ENCODE results near the gene CAMTA1.
"Not testable (repeated sequence)": the region's sequence is repeated elsewhere in the genome, so short reads cannot be mapped to it uniquely, and the experiment has no call there.

The CAMTA1 gene

DNA sequence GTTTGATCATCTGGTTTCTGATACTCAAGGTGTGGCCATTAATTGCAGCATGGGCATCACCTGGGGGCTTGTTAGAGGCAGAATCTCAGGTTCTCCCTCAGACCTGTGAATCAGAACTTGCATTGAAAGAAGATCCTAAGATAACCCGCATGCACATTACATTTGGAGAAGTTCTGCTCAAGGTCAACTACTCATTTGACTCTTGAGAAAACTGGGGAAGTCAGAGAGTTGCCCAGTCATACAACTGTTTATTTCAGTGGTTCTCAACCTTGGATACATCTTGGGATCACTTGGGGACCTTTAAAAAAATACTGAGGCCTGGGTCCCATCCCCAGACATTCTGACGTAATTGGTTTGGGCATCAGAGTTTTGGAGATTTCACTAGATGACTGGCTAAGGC is 30.5 kb downstream of the CAMTA1 start:
- no peak for DNase-seq

GRCh38 chr1:6819246-6820040 is 34.2 kb downstream of the CAMTA1 start:
- DNase-seq, result no peak

- DNase-seq, result no peak
Measured at GRCh38 chr1:6820899-6821298, 35.6 kb downstream of the CAMTA1 start.

GRCh38 chr1:6822530-6823359 is 37.5 kb downstream of the CAMTA1 start:
- no peak for DNase-seq

DNA sequence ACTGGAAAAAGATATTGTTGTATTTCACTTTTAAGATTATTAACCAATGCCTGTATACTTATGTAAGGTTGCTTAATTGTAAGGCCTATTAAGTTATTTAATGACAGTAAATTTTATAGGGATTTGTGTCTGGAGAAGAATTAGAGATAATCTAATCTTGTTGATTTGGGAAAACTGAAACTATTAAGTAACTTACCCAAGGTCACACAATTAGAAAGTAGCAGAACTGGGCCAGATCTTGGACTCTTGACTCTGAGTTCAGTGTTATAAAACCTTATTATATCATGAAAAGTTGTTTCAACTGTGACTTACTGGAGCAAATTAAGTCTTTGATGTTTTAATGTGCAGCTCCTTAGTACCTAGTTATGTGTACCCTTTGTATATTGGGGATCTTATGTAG is 38.5 kb downstream of the CAMTA1 start:
- no peak for DNase-seq

GRCh38 chr1:6824665-6825368 is 39.6 kb downstream of the CAMTA1 start:
- no peak for DNase-seq

DNA sequence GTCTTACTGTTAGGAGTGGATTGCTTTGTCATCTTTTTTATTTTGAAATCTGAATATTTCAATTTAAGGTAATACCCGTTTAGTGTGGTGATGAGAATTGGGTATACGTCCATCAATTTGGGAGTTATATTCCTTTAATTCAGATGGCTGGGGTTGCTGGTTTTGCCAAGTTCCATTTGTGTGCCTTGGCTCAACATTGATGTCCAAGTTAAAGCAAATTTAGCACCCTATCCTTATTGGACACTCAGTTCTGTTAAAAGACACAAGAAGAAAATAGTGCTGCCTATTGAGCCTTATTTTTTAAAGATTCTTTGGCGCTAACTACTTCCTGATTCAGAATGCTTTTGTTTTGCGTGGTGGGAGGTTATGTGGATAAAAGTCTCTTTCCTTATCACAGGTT is 40.6 kb downstream of the CAMTA1 start:
- no peak for DNase-seq

DNA sequence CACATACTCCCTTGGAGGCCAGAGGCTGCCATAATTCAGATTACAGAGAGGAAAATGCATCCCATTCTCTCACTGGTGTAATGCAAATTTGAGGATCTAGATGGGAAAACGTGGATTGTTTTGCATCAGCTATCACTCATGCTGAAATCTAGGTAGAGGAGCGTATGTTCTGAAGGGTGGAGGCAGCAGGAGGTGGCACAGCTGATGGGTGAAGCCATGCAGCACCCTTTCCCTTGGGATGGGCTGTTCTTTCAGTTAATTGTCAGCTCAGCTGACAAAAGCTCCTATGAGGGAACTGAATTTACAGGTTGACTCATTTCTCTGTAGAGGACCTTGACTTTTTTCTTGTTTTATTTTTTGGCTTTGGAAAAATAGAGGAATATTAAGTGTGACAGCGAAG is 41.8 kb downstream of the CAMTA1 start:
- no peak for DNase-seq

DNA sequence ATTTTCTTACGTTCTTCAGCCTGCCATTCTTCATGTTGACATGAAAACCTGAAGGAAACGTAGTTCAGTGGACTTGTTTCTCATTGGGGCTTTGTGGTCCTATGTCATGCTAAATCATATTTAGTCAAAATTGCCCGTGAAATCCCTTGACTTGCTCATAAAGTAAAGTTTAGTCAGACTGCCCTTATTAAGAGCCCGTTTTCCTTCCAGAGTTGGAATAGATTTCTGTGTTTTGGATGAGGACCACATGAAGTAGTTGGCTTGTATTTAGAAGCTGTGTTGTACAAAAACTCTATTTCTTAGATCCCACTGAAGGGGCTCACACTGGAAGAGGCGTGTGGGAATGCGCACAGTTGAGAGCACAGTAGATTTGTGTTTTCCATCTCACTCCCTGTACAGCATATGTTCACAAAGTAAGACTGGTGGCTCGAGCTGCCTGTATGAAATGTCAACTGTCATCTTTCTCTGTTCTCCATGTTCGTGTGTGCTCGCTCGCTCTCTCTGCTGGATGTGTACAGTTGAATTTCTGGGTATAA is 42.4 kb downstream of the CAMTA1 start:
- DNase-seq, result no peak

DNA sequence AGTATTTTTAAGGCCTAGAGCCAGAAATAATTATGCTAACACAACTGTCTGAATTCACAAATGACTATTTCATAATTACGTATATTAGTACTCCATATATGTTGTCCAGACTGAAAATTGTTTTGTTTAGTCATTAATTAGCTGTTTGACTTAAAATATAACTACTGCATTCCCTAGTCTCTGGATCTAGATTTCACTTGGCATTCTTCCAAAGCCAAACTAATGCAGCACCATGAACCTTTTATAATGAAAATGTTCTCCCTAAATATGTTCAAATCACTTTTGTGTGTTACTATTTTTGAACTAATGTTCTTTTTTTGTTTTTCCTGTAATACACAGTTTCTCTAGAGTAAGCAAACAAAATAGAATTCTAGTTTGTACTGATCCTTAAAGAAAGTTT is 46.1 kb downstream of the CAMTA1 start:
- no peak for DNase-seq

- DNase-seq, result not testable (repeated sequence)
Measured at GRCh38 chr1:6832006-6832405, 46.8 kb downstream of the CAMTA1 start.

DNA sequence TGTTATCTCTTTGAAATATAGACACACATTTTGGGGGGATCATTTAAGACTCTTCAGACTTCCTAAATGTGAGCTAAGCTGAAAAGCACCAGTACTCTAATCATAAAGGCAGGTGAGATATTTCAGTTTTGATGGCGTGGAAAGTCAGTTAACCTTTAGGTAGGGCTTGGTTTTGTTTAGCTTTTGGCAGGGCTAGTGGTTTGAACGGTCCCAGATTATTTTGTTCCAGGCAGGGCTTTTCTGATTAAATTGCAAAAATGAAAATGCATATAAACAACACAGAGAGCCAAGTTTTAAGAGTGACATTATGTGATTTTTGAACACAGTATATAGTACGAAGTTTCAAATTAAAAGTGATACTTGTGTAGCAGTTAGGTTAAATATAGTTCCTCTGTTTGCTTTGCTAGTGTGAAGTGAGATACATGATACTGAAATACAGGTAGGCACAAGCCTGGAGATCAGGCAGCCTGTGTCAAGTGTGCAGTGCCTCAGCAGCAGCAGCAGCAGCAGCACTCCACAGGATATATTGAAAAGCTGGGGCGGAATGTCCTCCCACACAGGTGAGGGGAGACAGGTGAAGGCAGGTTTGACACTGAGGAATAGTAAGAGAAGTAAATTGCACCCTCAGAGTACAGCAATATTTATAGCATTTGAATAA is 47.4 kb downstream of the CAMTA1 start:
- no peak for DNase-seq

- DNase-seq, result no peak
Measured at GRCh38 chr1:6833804-6834203, 48.5 kb downstream of the CAMTA1 start.

DNA sequence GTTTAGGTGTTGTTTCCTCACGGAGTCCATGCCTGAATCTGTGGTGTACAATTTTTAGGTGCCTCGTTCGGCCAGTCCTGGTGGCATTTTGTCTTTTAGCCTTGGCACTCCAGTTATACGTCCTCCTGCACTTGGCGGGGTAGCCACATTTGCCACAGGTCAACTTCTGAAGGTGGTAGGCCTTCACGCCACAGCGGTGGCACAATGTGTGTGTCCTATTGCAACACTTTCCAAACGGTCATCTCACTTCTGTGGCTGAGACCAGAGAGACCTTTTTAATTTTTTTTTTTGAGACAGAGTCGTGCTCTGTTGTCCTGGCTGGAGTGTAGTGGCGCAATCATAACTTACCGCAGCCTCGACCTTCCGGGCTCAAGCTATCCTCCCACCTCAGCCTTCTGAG is 49.1 kb downstream of the CAMTA1 start:
- no peak for DNase-seq

DNA sequence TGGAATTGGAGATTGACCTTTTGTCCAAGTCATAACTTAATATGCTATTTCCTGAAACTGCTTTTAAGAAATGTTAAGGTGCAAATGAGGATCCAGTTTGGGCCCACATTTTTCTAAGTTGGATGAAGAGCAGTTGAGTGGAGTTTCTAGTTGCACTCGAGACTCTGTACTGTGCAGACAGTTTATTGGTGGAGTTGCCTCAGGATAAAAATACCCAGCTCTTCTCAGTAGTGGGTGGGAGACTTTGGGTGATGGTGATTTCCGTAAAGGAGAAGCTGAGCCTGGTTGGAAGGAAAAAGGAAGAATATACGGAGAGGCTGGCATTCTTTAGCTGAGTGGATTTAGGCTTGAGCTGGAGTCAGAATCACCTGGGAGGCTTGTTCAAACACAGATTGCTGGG is 49.9 kb downstream of the CAMTA1 start:
- no peak for DNase-seq

DNA sequence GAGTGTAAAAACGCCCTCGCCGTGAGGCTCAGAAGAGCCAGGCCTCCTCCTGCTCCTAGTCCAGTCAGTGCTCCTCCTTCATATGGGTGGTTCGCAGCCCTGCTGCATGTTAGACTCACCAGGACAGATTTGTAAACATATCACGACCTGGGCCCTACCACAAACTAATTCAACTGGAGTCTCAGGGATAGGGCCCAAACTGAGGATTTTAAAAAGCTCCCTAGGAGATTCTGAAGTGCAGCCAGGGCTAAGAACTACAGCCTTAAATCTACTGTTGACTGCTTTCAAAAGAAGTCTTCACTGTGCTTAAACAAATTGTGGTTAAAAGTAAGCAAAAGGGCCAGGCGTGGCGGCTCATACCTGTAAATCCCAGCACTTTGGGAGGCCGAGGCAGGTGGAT is 57.0 kb downstream of the CAMTA1 start:
- DNase-seq, result no peak

DNA sequence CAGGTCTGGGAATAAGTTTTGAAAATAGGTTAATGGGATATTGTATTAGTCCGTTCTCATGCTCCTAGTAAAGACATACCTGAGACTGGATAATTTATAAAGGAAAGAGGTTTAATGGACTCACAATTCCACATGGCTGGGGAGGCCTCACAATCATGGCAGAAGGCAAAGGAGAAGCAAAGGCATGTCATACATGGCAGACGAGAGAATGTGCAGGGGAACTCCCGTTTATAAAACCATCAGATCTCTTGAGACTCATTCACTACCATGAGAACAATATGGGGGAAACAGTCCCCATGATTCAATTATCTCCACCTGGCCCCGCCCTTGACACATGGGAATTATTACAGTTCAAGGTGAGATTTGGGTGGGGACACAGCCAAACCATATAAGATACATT is 60.5 kb downstream of the CAMTA1 start:
- DNase-seq, result not testable (repeated sequence)

DNA sequence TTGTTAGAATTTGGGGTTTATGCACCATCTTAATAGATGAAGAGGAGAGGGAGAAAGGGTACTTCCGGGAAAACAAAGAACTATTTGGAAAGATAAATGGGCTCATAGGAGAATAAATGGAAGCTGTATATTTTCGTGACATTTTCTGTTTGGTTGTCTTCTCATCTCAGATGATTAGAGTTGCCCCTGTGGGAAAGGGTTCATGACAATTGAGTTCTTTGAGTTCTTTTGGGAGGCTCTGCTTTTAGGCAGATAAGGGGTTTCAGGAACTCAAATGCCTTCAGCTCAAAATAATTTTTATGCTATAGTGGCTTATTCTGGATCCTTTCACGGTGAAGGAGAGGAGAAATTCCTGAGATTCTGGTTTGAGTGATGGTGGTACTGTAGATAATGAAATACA is 63.6 kb downstream of the CAMTA1 start:
- DNase-seq, result no peak

GRCh38 chr1:6850537-6850936 is 65.3 kb downstream of the CAMTA1 start:
- no peak for DNase-seq

- no peak for DNase-seq
Measured at GRCh38 chr1:6852136-6852890, 67.1 kb downstream of the CAMTA1 start.

DNA sequence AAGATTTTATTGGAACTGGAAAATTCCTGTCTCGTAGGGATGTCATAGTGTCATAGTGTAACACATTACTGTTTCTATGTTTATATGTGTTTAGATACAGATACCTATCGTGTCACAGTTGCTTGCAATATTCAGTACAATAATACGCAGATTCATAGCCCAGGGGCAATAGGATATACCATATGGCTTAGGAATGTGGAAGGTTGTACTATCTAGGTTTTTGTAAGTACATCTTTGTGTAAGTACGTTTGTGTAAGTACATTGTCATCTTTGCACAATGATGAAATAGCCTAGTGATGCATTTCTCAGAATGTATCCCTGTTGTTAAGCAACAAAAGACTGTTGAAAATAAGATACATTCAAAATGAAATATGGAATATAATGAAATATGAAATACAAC is 68.9 kb downstream of the CAMTA1 start:
- DNase-seq, result no peak

- DNase-seq, result no peak
Measured at GRCh38 chr1:6857831-6858230, 72.6 kb downstream of the CAMTA1 start.

Data from GOT3 (cell line).